Neutrophil (primary cell): ENCODE data around the gene HSBP1L1.
"Not testable (repeated sequence)": the region's sequence is repeated elsewhere in the genome, so short reads cannot be mapped to it uniquely, and the experiment has no call there.

Experiments used
- H3K27ac ChIP-seq: fragments of 200-600 bp; sonication (generic); 2 replicates; pipeline ENCODE4 v1.5.1; 2016; ENCODE audit warnings: mild to moderate bottlenecking, moderate library complexity
- H3K27me3 ChIP-seq: fragments of 200-600 bp; sonication (generic); 2 replicates; pipeline ENCODE4 v1.6.0; 2016; ENCODE audit warnings: mild to moderate bottlenecking
- H3K36me3 ChIP-seq: fragments of 200-600 bp; sonication (generic); 2 replicates; pipeline ENCODE4 v1.5.1; 2017
- H3K4me1 ChIP-seq, 2 experiments: fragments of 200-600 bp in 1 of 2; sonication (generic) in 1 of 2; 1 replicate in 1 of 2; 2 replicates in 1 of 2; pipeline versions ENCODE4 v1.5.1 to v1.6.1; 2013 to 2016; ENCODE audit warnings: low read depth in 1 of 2, low read length in 1 of 2, mild to moderate bottlenecking in 1 of 2, moderate library complexity in 1 of 2; ENCODE audit not compliant: control insufficient read depth in 1 of 2, insufficient read depth in 1 of 2
- H3K4me3 ChIP-seq, 2 experiments: fragments of 200-600 bp in 1 of 2; sonication (generic) in 1 of 2; 1 replicate in 1 of 2; 2 replicates in 1 of 2; pipeline ENCODE4 v1.5.1; 2013 to 2016; ENCODE audit warnings: low read depth in 1 of 2, low read length in 1 of 2, mild to moderate bottlenecking in 1 of 2, moderate library complexity in 1 of 2
- H3K9me3 ChIP-seq: fragments of 200-600 bp; sonication (generic); 2 replicates; pipeline ENCODE4 v1.5.1; 2016
- CTCF ChIP-seq: fragments of 200-600 bp; sonication (generic); IDR thresholded peaks from 2 replicates; pipeline ENCODE4 v1.5.1; 2016; ENCODE audit warnings: antibody characterized with exemption

The HSBP1L1 gene

GRCh38 chr18:79956276-79956675 lies 8.2 kb upstream of the HSBP1L1 start:
- no peak overlapping the region for H3K4me3 ChIP-seq
- no peak for TF ChIP-seq CTCF
- H3K36me3 ChIP-seq = no peaks in the 10 kb centered on the region
- H3K27ac ChIP-seq = no peak overlapping the region
- no peaks in the 10 kb centered on the region for H3K9me3 ChIP-seq
- peaks cover 0 to 8% of the 10 kb centered on the region in 2 experiments for H3K4me1 ChIP-seq
- peaks cover 26% of the 10 kb centered on the region for H3K27me3 ChIP-seq

DNA sequence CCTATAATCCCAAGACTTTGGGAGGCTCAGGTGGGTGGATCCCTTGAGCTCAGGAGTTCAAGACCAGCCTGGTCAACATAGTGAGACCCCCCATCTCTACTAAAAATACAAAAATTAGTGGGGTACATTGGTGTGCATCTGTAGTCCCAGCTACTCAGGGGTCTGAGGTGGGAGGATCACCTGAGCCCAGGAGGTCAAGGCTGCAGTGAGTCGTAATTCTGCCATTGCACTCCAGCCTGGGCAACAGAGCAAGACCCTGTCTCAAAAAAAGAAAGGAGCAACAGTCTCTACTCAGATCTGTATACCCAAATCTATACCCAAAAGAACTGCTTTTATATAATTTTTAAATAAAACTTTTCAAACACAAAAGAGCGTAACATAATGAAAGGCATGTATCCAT lies 5.5 kb upstream of the HSBP1L1 start:
- TF ChIP-seq CTCF = no peak
- no peak overlapping the region for H3K4me3 ChIP-seq
- H3K4me1 ChIP-seq = peaks cover under 1% of the 10 kb centered on the region in 2 experiments
- H3K27me3 ChIP-seq = peaks cover 18% of the 10 kb centered on the region
- no peaks in the 10 kb centered on the region for H3K36me3 ChIP-seq
- H3K27ac ChIP-seq = no peak overlapping the region
- H3K9me3 ChIP-seq = no peaks in the 10 kb centered on the region

- H3K36me3 ChIP-seq, H3K9me3 ChIP-seq, H3K4me3 ChIP-seq, H3K27ac ChIP-seq: not testable (repeated sequence)
- Histone ChIP-seq H3K27me3 (peaks cover 26% of the 10 kb centered on the region), H3K4me1 (peaks cover 13 to 14% of the 10 kb centered on the region in 2 experiments)
Measured at GRCh38 chr18:79960161-79960801, 4.2 kb upstream of the HSBP1L1 start.

GRCh38 chr18:79960921-79961526 lies 3.4 kb upstream of the HSBP1L1 start:
- Histone ChIP-seq H3K4me3 (no peak overlapping the region), H3K27me3 (peaks cover 26% of the 10 kb centered on the region), H3K4me1 (peaks cover 17 to 18% of the 10 kb centered on the region in 2 experiments), H3K9me3 (no peaks in the 10 kb centered on the region), H3K36me3 (no peaks in the 10 kb centered on the region), H3K27ac (no peak overlapping the region)
- TF ChIP-seq CTCF = no peak

DNA sequence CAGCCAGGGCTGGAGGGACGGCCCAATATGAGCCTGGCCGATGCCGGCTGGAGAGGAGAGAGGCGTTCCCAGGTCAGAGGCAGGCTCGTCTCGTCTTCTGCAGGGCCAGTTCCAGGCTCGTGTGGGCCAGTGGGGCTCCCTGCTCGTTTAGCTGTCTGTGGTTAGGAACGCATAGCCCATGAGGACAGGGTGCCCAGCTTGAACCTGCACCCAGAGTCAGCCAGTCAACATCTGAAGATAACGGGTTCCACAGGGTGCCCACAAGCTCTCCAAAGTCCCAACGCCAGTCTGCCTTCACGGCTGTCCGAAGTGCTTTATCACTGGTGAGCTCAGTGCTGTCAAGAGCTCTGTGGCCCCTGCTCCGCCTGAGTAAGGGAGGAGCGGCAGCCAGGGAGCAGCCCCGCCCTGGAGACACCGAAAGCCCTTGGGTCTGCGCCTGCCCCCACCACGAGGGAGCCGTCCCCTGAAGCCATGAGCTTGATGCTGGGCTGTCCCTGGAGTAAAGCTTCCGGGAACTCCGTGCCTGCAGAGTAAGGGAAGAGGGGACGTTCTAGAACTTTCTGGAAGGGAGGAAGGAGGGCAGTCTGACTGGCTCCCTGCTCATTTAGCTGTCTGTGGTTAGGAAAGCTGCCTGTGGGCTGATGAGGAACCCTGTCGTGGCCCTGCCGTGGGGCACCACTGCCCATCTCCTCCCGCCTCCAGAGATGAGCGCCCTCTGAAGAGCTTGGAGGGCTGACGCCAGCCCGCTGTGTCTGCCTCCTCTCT lies 2.7 kb upstream of the HSBP1L1 start:
- Histone ChIP-seq H3K9me3 (no peaks in the 10 kb centered on the region), H3K36me3 (no peaks in the 10 kb centered on the region), H3K4me1 (peaks cover 17 to 18% of the 10 kb centered on the region in 2 experiments), H3K4me3 (no peak overlapping the region), H3K27me3 (peaks cover 26% of the 10 kb centered on the region), H3K27ac (no peak overlapping the region)
- no peak for TF ChIP-seq CTCF

DNA sequence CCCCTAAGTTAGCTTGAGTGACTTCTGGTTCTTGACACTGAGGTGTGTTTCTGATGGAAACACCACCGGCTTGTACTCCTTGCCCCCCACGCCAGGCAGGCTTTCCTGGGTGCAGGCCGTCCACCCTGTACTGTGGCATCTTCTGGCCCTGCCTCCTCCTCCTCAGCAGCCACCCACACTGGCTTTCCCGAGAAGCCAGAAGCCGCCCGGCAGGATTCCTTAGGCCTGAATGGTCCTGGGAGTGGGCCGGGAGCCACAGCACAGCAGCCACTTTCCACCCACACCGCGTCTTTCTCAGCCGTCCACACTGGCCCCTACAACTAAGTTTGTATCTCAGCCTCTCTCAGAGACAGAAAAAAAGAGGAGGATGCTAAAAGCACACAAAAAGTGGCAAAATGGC lies 2.1 kb upstream of the HSBP1L1 start:
- Histone ChIP-seq H3K27me3 (peaks cover 26% of the 10 kb centered on the region), H3K36me3 (no peaks in the 10 kb centered on the region), H3K4me1 (peaks cover 17 to 18% of the 10 kb centered on the region in 2 experiments), H3K9me3 (no peaks in the 10 kb centered on the region), H3K4me3 (no peak overlapping the region), H3K27ac (no peak overlapping the region)
- TF ChIP-seq CTCF = no peak
